Cardiac septum (tissue), 1 donor: Measurements from ENCODE around the gene PLCL1. TPM values are rescaled to one million over a fixed set of nuclear protein-coding genes. Genes with fewer than 3 reads are reported as not detected.
"Not testable (repeated sequence)": the region's sequence is repeated elsewhere in the genome, so short reads cannot be mapped to it uniquely, and the experiment has no call there.

Source experiments
- DNase-seq: peaks from one replicate; pipeline ENCODE4 v3.0.0-alpha.2; 2020; ENCODE audit warnings: low spot score
- intact Hi-C: fragments of 100-400 bp; cut with DNase I; formaldehyde crosslinking; loops from one replicate; pipeline ENCODE4 v1.14.0; 2022
- total RNA-seq: library from RNA; stranded (reverse); fragmentation: NEBNext Ultra II Directional; extraction: Animal tissue kit (Norgen Biotek cat#: 25700); gene quantifications from one replicate; pipeline ENCODE4 v1.2.1, GENCODE V29; 2021
- donor health status: DM: no; HTN: no; CAD: no.

Gene PLCL1
- total RNA-seq, 1 donor from 2014 or later = 82.5 TPM

DNA sequence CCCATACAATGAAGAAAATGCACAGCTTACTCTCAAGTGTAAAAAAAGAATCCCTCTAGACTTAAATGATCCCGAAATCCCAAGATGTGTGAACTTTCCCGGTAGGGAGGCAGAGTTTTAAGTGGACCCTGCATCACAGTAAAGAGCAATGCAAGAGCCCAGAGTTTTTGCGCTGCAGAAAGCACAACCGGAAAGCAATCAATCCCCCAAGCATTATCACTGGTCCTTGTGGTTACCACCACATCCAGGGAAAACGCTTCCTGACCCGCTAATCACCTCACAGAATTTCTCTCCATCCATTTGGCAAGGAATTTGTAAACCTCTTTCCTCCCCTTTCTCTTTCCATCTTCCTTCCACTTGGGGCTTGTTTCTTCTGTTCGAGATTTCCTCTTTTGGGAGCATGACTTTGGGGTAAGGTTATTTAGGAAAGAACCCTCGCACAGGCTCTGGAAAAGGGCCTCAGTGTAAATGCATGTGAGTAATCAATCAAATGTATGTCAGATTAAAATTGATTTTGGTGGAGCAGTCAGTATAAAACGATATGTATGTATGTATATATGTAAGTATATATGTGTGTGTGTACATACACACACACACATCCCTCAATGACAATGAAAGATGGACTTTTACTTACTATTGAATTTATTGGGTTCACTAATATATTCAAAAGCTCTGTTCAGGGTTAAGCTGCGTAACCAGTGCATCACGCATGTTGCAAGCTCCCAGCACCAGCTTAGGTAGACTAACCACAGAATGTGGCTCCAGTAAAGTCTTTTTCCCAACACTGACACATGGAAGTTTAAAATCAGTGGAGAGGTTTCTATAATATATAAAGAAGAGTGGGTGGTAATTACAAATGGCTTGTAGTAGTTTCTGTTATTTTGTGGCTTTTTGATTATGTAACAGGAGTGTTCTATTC lies 1.6 kb downstream of the PLCL1 start:
- DNase-seq = no peak
- intact Hi-C loops = loop anchor here (2.0 to 5.0 kb wide), 3 partner anchors 76 to 321 kb away; no protein-coding TSS in a partner anchor

DNA sequence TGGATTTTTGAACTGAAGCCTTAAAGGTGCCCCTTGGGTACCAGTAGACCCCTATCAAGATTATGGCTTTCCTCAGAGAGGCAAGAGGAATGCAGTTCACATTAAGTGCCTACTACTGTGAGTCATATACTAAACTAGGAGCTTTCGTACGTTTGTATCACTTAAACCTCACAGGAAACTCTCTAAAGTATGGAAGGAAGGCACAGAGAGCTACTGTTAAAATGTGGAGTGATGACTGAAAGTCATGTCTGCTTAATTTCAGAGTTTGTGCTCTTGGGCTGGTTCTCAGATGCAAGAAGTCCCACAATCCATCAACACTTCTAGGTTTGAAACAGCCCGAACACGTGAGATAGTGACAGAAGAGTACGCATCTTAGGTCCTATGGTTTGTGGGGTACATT lies 4.7 kb downstream of the PLCL1 start:
- no peak for DNase-seq
- intact Hi-C loops = loop anchor here (5.0 kb wide), 1 partner anchor 73 kb away; no protein-coding TSS in a partner anchor

DNA sequence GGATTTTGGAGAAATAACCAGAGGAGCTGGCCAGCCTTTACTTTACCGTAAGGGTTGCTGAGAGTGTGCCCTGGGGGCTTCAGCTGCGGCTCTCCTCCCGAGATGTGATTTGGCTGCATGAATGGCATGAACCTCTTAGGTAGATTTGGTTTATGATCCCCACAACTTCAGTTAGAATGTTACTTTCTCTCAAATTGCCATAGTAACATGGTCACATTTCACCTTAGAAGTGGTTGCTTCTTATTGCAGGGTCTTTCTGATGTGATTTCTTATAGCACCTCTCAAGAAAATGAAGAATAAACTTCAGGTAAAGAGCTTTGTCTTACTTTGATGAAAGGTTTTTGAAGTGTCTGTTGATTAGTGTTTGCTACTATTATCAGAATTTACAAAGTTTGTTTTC lies 5.6 kb downstream of the PLCL1 start:
- intact Hi-C loops = no loop called here
- DNase-seq = no peak

DNA sequence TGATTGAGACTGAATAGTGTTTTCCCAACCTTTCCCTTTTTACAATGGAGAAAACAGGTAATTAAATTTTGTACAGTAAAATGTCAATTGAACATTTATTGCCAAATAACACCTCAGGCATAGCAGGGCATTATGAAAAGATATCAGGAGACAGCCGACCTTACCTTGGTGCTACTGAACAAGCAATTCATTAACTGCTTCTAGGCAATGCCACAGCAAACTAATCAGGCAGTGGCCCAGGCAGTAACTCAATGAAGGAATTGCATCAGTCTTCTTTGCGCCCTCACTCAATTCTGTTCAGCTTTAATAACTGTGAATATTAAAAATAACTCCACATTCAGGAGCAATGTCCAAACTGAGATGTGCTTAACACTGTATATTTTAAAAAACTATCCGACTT lies 6.1 kb downstream of the PLCL1 start:
- DNase-seq = no peak
- intact Hi-C loops = no loop called here

DNA sequence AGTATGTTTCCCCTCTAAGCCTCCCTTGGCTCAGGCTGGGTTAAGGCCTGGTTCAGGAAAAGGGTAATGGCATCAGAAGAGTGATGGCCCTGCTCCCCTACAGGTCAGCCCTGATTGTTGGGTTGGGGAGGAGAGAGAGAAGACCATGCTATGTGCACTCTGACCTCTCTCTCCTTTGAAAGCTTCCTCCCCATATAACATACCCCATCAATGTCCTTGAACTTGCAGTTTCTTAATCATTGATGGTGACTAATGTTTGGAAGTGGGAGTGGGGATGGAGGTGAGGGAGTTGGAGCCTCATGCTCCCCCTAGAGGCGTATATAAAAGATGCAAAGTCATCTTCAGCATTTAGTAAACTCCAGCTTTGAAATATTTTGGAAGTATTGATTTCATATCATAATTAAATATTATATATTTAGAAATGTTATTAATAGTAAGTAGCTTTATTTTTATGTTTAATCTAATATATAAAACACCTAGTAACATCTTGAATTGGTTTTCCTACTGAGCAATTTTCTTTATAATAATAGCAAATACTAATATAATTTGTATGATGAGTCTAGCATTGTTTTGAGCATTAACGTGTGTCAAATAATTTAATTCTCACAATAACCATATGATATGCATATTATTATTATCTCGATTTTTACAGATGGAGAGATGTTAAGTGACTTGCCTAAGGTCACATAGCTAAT lies 8.8 kb downstream of the PLCL1 start:
- intact Hi-C loops = no loop called here
- DNase-seq = no peak

DNA sequence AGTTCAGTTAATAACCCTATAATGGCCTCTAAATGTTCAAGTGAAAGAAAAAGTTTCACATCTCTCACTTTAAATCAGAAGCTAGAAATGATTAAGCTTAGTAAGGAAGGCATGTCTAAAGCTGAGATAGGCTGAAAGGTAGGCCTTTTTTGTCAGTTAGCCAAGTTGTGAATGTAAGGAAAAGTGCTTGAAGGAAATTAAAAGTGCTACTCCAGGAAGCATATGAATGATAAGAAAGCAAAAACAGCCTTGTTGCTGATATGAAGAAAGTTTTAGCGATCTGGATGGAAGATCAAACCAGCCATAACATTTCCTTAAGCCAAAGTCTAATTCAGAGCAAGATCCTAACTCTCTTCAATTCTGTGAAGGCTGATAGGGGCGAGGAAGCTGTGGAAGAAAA lies 10.1 kb downstream of the PLCL1 start:
- intact Hi-C loops = no loop called here
- DNase-seq = no peak

DNA sequence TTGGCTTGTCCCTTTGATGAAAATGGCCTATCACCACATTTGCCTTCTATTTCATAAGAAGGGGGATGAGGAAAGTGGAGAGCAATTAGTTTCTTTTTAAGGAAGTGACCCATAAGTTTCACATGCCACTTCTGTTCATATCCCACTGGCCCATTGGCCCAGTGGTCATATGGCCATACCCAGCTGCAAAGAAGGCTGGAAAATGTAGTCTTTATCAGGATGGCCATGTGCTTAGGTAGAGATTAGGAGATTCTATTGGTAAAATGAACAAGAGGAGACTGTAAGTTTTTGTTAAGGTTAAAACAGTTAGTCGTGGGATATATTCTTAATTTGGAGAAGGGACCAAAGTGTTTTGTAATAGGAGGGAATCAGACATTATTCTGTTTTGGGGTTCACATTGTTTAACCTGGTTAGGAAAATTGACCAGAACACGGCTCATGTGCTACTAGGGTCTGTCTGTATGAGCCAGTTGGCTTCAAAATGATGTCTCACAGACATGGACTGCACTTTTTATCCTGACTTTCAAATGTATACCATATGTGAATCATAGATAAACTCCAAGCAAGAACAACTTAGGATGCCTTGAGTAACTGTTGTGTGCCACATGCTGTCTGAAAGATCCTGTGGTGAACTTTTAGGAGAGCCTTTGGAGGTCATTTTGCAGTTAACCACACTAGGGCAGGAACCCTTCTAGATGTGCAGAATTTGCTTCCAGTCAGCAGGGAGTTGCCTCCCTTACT lies 17.3 kb downstream of the PLCL1 start:
- no peak for DNase-seq
- intact Hi-C loops = no loop called here

DNA sequence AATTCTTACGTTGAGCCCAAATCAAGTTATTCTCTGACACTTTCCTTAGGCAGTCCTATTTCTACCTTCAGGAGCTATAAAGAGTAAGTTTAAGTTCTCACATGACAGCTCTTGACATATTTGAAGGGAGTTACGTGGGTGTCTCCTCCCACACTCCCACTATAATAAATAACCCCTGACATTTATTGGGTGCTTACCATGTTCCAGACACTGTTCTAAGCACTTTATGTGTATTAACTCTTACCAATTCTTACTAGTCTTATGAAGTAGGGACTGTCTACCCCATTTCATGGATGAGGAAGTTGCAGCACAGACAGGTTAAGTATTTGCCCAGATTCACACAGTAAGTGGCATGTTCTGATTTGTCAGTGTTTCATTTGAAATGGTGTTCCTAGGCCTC lies 17.9 kb downstream of the PLCL1 start:
- intact Hi-C loops = no loop called here
- DNase-seq = no peak

DNA sequence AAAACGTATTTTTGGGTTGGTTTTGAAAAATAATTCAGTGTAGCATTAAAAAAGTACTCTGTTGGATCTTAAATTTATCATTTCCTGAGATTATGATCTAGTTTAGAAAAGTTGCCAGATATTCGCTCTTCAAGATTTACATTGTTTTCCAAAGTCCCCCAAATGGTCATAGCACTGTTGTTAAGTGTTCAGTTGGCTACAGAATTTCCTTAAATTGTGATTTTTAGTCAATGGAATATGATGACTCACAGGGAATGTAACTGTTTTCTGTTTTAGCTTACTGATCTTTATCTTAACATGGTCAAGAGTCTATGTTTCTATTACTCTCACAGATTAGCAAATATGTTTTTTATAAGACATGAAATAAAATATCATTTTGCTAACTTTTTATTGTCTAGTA lies 23.2 kb downstream of the PLCL1 start:
- intact Hi-C loops = no loop called here
- no peak for DNase-seq

DNA sequence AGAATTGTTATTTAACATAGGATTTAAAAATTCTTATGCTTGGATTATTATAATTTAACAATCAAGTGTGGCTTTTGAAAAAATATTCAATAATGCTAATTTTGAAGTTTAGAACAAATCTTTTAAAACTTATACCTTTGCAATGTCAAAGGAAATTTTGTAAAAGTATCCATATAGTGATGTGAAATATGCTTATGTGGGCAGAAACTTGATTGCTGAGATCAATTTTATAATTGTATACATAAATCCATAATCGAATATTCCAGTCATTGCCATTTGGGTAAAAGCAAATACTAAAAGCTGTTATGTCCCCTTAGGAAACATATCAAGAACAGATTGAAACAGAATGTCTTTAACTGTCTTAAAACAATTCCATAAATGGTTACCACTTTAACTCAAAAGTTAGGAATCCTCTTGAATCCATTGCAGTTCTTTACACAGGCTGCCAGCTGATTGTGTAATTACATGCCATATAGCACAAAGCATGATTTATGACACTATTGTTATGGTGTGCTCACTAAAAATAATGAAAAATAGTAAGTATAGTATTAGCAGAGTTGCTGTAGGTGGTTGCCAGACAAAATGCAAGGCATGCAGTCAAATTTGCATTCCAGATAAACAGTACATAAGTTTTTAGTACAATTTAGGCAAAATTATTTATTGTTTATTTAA lies 24.2 kb downstream of the PLCL1 start:
- intact Hi-C loops = no loop called here
- DNase-seq = no peak

DNA sequence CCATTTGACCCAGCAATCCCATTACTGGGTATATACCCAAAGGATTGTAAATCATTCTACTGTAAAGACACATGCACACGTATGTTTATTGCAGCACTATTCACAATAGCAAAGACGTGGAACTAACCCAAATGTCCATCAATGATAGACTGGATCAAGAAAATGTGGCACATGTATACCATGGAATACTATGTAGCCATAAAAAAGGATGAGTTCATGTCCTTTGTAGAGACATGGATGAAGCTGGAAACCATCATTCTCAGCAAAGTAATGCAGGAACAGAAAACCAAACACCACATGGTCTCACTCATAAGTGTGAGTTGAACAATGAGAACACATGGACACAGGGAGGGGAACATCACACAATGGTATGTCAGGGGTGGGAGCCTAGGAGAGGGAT lies 30.4 kb downstream of the PLCL1 start:
- intact Hi-C loops, DNase-seq: not testable (repeated sequence)

DNA sequence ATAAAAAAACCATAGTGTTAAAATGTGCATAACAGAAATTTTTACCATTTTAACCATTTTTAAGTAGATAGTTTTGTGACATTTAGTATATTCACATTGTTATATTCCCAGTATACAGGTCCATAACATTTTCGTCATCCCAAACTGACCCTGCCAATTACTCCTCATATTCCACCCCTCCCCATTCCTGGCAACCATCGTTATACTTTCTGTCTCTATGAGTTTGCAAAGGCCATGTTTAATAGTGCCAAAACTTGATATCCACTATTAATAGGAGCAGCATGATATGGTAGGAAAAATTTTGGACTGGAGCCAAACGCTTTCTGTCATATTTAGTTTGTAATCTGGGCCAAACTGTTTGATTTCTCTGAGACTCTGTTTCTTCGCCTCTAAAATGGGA lies 30.9 kb downstream of the PLCL1 start:
- intact Hi-C loops = no loop called here
- DNase-seq = no peak

DNA sequence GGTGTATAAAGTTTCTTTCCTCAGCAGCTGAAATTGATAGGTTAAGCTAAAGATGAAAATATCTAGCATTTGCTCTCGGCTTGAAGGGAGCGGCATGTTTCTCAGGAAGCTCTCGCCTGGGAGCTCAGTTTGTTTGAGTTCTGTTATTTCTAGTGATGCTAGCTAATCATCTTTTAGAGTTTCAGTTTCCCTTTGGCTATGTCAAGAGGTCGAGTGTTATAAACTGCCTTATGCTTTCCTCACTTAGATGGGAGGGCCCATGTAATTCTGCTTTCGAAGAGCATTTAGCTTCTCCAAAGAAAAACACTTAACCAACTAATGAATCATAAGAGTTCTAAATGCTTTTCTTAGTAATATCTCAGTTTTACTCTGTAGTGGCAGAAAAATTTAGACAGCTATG lies 33.6 kb downstream of the PLCL1 start:
- no peak for DNase-seq

DNA sequence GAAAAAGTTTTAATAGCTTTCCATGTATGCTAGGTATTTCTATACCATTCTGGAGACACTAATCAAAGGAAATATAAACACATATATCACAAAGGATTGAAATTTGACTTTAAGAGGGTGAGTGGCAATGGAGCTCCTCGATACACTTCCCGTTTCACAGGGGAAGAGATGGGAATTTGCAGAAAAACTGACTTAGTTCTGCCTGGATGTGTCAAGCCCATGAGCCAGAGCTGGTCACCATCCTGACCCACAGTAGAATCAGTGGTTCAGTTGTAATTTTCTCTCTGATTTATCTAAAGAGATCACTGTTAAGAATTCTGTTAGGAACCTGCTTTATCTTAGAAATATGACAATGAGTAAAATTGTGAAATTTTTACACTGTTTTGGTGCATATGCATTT lies 34.2 kb downstream of the PLCL1 start:
- DNase-seq = no peak
- intact Hi-C loops = no loop called here

More for the DNA sequence above, 33.6 kb downstream of the PLCL1 start:
- intact Hi-C loops = no loop called here

DNA sequence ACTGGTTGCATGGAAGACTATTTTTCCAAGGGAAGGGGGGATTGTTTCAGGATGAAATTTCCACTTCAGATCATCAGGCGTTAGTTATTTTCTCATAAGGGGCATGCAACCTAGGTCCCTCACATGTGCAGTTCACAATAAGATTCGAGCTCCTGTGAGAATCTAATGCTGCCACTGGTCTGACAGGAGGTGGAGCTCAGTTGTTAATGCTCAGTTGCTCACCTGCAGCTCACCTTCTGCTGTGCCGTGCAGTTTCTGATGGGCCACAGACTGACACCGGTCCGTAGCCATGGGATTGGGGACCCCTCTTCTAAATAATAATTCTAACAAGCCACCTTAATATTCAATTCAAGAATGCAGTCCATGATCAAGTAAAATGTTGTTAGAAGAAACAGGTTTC lies 34.9 kb downstream of the PLCL1 start:
- no peak for DNase-seq
- intact Hi-C loops = no loop called here

DNA sequence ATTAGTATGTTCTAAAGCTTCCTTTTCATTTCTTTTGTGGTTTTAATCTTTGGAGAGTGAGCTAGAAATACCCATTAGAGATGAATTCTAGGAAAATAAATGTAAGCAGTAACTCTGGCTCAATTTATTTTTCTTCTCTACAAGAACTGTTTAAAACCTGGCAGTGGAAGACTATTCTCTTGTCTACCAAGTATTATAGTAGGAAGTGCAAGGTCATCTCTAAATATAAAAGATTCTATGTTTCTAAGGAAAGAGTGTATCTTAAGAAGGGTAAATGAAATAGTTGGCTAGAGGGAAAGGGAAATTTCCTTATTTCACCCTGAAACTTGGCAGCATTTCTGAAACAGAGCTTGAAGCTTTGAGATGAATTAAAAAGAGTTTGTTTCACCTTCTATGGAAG lies 35.5 kb downstream of the PLCL1 start:
- intact Hi-C loops = no loop called here
- DNase-seq = no peak

DNA sequence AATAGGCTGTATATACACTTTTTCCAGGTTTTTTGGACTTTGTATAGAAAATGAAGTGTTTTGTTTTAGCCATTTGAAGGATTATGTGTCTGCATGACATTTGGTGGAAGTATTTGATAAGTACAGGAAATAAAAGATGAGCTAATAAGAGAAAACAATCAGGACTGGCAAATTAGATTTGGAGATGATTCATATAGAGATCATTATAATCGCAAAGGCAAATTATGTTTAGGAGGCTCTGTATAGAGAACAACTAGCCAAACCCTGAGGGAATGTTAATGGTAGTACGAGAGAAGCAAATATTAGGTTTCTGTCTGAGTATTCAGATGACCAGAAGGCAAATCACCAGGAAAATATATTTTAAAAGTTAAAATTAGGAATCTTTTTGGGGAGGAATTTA lies 41.7 kb downstream of the PLCL1 start:
- intact Hi-C loops = no loop called here

DNA sequence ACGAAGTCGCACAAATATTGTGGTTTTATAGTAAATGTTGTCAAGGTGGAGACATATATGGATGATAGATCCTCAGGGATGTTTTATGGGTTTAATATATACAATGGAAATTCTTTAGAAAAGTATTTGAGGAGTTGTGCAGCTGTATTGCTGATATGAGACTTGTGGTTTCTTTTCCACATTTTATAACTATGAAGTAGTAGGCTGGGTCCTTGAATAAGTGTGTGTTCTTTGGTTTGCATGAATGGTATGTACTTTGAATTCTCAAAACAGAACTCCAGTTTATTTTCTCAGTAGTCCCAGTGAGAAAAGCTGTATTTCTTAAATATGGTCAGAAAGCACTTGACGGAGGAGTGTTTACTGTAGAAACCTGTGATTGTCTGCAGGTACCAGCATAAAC lies 42.4 kb downstream of the PLCL1 start:
- intact Hi-C loops = no loop called here
- no peak for DNase-seq

More for the DNA sequence above, 41.7 kb downstream of the PLCL1 start:
- no peak for DNase-seq

DNA sequence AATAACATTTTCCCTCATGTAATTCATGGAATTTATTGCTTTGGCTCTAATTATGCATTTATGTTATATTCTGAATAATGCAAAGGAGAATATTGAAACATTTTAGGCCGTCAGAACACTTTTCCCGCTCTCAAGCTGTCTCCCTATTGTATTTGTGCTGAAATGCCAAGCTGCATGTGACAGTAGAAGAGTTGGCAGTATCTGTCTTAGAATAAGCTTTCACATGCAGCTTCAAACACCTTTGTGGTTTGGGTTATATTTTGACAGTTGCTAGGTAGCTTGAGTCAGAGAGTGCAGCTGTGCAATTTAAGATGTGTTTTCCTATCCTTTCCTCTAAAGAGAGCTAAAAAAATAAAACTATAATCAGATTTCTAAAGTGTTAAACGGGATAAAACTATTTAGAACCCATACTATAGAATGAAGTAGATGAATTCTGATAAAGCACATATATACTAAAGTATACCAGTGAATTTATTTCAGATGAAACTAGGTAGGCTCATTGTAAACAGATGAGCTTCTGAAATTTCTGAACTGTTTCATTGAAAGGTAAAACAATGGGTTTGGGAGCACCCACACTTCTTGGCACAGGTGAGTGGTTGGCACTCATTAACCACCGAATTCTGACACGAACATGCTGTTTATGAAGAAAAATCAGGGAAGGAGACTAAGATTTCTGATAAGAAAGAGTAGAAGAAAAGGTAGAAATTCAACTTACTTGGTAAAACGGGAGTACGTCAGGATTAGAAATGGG lies 43.4 kb downstream of the PLCL1 start:
- intact Hi-C loops = no loop called here
- no peak for DNase-seq
